ENCODE results near the gene SUPT3H. TPM values are rescaled to one million over a fixed set of nuclear protein-coding genes. Genes with fewer than 3 reads are reported as not detected.

SUPT3H gene
- total and polyA plus RNA-seq, 12 donors: 10.0 to 56.2 (median 16.6) TPM

DNA sequence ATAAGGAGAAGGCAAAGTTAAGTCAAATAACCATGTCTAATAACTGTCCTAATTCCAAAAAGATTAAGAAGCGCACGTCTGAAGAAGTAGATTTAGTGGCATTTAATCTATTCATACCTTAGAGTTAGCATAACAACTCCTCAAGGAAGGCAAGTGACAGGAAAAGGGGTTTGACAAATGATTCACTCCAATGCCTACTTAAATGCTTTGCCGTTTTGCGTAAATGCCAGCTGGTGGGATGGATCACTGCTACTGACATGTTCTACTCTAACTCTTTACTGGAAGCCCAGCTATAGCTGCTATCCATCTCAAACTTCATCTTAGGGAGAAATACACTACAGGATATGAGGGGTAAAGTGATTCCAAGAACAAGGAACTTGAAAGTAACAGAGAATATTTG lies 396.9 kb downstream of the SUPT3H start:
- TF ChIP-seq, protein P1, sequence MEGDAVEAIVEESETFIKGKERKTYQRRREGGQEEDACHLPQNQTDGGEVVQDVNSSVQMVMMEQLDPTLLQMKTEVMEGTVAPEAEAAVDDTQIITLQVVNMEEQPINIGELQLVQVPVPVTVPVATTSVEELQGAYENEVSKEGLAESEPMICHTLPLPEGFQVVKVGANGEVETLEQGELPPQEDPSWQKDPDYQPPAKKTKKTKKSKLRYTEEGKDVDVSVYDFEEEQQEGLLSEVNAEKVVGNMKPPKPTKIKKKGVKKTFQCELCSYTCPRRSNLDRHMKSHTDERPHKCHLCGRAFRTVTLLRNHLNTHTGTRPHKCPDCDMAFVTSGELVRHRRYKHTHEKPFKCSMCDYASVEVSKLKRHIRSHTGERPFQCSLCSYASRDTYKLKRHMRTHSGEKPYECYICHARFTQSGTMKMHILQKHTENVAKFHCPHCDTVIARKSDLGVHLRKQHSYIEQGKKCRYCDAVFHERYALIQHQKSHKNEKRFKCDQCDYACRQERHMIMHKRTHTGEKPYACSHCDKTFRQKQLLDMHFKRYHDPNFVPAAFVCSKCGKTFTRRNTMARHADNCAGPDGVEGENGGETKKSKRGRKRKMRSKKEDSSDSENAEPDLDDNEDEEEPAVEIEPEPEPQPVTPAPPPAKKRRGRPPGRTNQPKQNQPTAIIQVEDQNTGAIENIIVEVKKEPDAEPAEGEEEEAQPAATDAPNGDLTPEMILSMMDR (IDR thresholded peaks at IDR 0.05): no peak
- no peak for TF ChIP-seq POLR2A (IDR thresholded peaks at IDR 0.05)
- no peaks in the 10 kb centered on the region for H3K9me3 ChIP-seq (replicated peaks in 1 of 3)
- no peak for DNase-seq
- WGBS, 4 donors: 88 to 94% (median 94%) methylated on average over 4 of the region's 4 CpGs
- H3K27me3 ChIP-seq: no peaks in the 10 kb centered on the region
- no peaks in the 10 kb centered on the region for H3K36me3 ChIP-seq (replicated peaks in 1 of 2)
- peaks cover 0 to 10% of the 10 kb centered on the region in 2 donors for H3K4me1 ChIP-seq (replicated peaks in 1 of 2)
- intact Hi-C loops (cut with DNase I): no loop called here
- H3K27ac ChIP-seq: no peak overlapping the region
- H3K4me3 ChIP-seq: no peak overlapping the region

DNA sequence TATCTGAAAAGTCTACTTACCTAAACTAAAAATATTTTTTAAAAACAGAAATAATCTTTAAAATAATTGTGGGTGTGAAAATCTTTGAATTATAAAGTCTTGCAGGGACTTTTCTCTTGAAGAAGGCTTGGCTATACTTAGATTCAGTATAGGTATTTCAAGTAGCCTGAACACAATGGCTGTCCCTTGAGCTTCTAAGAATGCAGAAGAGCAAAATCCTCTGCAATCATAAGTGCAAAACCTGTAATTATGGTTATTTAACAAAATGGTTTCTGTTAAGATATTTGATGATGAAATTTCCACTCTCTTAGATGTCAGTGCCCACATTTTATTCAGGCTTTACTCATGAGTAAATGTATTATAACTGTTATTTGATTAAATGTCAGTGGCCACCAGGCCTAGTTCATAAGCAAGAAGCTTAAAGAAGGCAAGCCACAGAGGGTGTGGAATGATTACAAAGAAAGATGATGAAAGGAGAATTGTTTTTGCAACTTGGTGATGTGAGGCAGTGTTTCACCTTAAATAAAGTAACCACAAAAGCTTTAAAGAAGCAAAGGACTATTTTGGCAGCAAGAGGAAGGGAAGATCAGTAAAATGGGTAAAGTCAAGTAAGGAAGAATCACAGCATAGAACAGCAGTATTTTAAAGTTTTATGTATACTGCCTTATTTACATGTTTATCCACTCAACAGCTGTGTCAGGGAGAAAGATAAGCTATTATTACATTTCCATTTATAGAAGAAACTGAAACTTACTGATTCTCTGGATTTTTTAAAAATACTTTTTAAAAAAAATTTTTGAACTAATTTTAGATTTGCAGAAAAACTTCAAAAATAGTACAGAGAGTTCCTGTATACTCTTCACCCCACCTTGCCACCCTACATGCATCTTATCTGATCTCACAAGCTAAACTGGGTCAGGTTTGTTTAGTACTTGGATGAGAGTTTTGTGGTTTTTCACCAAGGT lies 400.8 kb downstream of the SUPT3H start:
- H3K36me3 ChIP-seq (replicated peaks in 1 of 2): no peaks in the 10 kb centered on the region
- no peaks in the 10 kb centered on the region for H3K9me3 ChIP-seq (replicated peaks in 1 of 3)
- intact Hi-C loops (cut with DNase I): no loop called here
- DNase-seq: no peak
- H3K27me3 ChIP-seq: no peaks in the 10 kb centered on the region
- peaks cover 0 to 10% of the 10 kb centered on the region in 2 donors for H3K4me1 ChIP-seq (replicated peaks in 1 of 2)
- no peak overlapping the region for H3K27ac ChIP-seq
- TF ChIP-seq, protein P1 (IDR thresholded peaks at IDR 0.05): no peak
- no peak for TF ChIP-seq POLR2A (IDR thresholded peaks at IDR 0.05)
- H3K4me3 ChIP-seq: no peak overlapping the region

DNA sequence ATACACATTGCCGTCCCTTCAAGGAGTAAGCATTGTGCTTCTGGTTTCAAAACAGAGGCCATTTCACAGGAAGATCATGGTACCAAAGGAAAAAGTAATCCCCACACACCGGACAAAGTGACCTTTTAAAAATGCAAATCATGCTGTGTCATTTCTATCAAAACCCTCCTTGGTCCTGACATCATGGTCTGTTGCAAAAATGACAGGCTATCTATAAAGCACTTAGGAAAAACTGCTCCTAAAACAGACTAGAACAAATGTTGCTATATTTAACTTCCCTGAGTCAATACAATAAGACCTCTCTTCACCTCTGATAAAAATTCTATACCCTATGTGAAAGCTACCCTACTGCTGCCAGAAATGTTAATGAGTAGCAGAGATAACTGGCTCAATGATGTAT lies 403.2 kb downstream of the SUPT3H start:
- intact Hi-C loops (cut with DNase I): no loop called here
- Histone ChIP-seq H3K27me3 (no peaks in the 10 kb centered on the region), H3K27ac (no peak overlapping the region), H3K4me3 (no peak overlapping the region), H3K4me1 (replicated peaks in 1 of 2) (peaks cover 0 to 11% of the 10 kb centered on the region in 2 donors), H3K36me3 (replicated peaks in 1 of 2) (no peaks in the 10 kb centered on the region), H3K9me3 (replicated peaks in 1 of 3) (no peaks in the 10 kb centered on the region)
- DNase-seq: no peak
- WGBS, 4 donors: 23 to 29% (median 27%) methylated on average over 2 of the region's 2 CpGs
- TF ChIP-seq, protein P1 (IDR thresholded peaks at IDR 0.05): no peak
- no peak for TF ChIP-seq POLR2A (IDR thresholded peaks at IDR 0.05)

DNA sequence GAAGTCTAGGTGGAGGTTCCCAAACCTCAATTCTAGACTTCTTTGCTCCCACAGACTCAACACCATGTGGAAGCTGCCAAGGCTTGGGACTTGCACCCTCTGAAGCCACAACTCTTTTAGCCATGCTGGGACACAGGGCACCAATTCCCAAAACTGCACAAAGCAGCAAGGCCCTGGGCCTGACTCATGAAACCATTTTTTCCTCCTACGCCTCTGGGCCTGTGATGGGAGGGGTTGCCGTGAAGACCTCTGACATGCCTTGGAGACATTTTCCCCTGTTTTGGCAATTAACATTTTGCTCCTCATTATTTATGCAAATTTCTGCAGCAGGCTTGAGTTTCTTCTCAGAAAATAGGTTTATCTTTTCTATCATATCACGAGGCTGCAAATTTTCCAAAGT lies 405.0 kb downstream of the SUPT3H start:
- H3K27me3 ChIP-seq: no peaks in the 10 kb centered on the region
- H3K27ac ChIP-seq: no peak overlapping the region
- H3K36me3 ChIP-seq (replicated peaks in 1 of 2): no peaks in the 10 kb centered on the region
- DNase-seq: no peak
- H3K4me1 ChIP-seq (replicated peaks in 1 of 2): peaks cover 6 to 29% of the 10 kb centered on the region in 2 donors
- intact Hi-C loops (cut with DNase I): no loop called here
- no peaks in the 10 kb centered on the region for H3K9me3 ChIP-seq (replicated peaks in 1 of 3)
- no peak for TF ChIP-seq POLR2A (IDR thresholded peaks at IDR 0.05)
- TF ChIP-seq, protein P1 (IDR thresholded peaks at IDR 0.05): no peak
- no peak overlapping the region for H3K4me3 ChIP-seq
- WGBS, 4 donors: 92 to 100% (median 98%) methylated on average over 3 of the region's 3 CpGs
